ENCODE measurements around the gene FDXACB1.
"Not testable (repeated sequence)": the region's sequence is repeated elsewhere in the genome, so short reads cannot be mapped to it uniquely, and the experiment has no call there.

FDXACB1 gene

DNA sequence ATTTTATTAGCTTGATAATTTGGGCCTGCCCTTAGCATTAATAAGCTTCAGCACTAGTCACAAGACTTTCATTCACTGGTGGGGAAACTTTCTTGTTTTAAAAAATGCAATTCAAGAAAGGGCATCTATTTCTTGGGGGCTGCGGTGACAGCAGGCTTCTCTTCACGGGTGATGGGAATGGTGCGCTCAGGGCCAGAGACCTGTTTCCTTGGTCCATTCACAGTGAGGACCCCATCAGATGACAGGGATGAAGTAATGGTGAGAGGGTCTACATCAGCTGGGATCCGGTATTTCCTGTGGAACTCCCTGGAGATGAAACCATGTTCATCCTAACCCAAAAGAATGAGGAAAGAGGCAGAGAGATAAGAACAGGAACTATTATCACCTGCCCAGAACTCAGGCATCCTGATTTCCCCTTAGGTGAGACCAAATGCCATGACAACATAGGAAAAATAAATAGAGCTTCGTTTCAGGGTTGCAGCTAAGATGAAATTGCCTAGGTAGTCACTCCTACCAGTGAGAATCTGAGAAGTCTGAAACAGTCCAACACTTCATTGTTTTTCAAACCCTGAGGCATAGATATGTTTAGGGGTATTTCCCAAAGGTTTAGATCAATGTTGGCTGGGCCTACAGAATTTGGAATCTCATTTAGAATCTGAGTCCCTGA is 29.8 kb upstream of the FDXACB1 start:
- no peak overlapping the region for H3K27ac ChIP-seq (ENCODE audit: low read depth in 2 of 2, low read length in 2 of 2)

GRCh38 chr11:111906680-111907079 is 27.7 kb upstream of the FDXACB1 start:
- Histone ChIP-seq H3K4me3 (ENCODE audit: low read length in 2 of 2) (no peak overlapping the region), H3K27ac (ENCODE audit: low read depth in 2 of 2, low read length in 2 of 2) (no peak overlapping the region), H3K9me3 (ENCODE audit: control insufficient read depth in 2 of 2, low read length in 2 of 2) (no peaks in the 10 kb centered on the region), H3K9ac (ENCODE audit: low read depth in 1 of 2, low read length in 2 of 2) (no peak overlapping the region), H3K4me1 (ENCODE audit: control insufficient read depth in 2 of 2, insufficient read depth in 2 of 2, low read length in 2 of 2) (no peaks in the 10 kb centered on the region), H3K36me3 (ENCODE audit: control insufficient read depth in 2 of 2, insufficient read depth in 2 of 2, low read length in 2 of 2) (no peaks in the 10 kb centered on the region), H3K27me3 (ENCODE audit: control insufficient read depth in 2 of 2, insufficient read depth in 2 of 2, low read length in 2 of 2) (peaks cover 0 to 4% of the 10 kb centered on the region in 2 donors)

More for the DNA sequence above, 29.8 kb upstream of the FDXACB1 start:
- Histone ChIP-seq H3K4me1 (ENCODE audit: control insufficient read depth in 2 of 2, insufficient read depth in 2 of 2, low read length in 2 of 2) (peaks cover 0 to 2% of the 10 kb centered on the region in 2 donors), H3K9ac (ENCODE audit: low read depth in 1 of 2, low read length in 2 of 2) (no peak overlapping the region), H3K9me3 (ENCODE audit: control insufficient read depth in 2 of 2, low read length in 2 of 2) (no peaks in the 10 kb centered on the region), H3K4me3 (ENCODE audit: low read length in 2 of 2) (no peak overlapping the region), H3K27me3 (ENCODE audit: control insufficient read depth in 2 of 2, insufficient read depth in 2 of 2, low read length in 2 of 2) (peaks cover 0 to 4% of the 10 kb centered on the region in 2 donors), H3K36me3 (ENCODE audit: control insufficient read depth in 2 of 2, insufficient read depth in 2 of 2, low read length in 2 of 2) (no peaks in the 10 kb centered on the region)

DNA sequence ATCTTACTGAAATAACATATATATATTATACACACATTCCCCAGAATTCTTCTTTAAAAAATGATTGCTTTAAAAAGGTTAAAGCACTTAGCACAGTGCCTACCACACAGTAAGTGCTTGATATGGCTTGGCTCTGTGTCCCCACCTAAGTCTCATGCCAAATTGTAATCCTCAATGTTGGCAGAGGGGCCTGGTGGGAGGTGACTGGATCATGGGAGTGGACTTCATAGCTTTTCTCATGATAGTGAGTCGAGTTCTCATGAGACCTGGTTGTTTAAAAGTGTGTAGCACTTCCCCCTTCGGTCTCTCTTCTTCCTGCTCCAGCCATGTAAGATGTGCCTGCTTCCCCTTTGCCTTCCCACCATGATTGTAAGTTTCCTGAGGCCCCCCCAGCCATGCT is 26.4 kb upstream of the FDXACB1 start:
- Histone ChIP-seq H3K4me1 (ENCODE audit: control insufficient read depth in 2 of 2, insufficient read depth in 2 of 2, low read length in 2 of 2) (no peaks in the 10 kb centered on the region), H3K4me3 (ENCODE audit: low read length in 2 of 2) (no peak overlapping the region), H3K9me3 (ENCODE audit: control insufficient read depth in 2 of 2, low read length in 2 of 2) (no peaks in the 10 kb centered on the region), H3K36me3 (ENCODE audit: control insufficient read depth in 2 of 2, insufficient read depth in 2 of 2, low read length in 2 of 2) (no peaks in the 10 kb centered on the region), H3K9ac (ENCODE audit: low read depth in 1 of 2, low read length in 2 of 2) (no peak overlapping the region), H3K27me3 (ENCODE audit: control insufficient read depth in 2 of 2, insufficient read depth in 2 of 2, low read length in 2 of 2) (peaks cover 0 to 2% of the 10 kb centered on the region in 2 donors), H3K27ac (ENCODE audit: low read depth in 2 of 2, low read length in 2 of 2) (no peak overlapping the region)

GRCh38 chr11:111886844-111887243 is 7.9 kb upstream of the FDXACB1 start:
- H3K36me3 ChIP-seq (ENCODE audit: control insufficient read depth in 2 of 2, insufficient read depth in 2 of 2, low read length in 2 of 2), result no peaks in the 10 kb centered on the region
- no peak overlapping the region for H3K9ac ChIP-seq (ENCODE audit: low read depth in 1 of 2, low read length in 2 of 2)
- no peaks in the 10 kb centered on the region for H3K9me3 ChIP-seq (ENCODE audit: control insufficient read depth in 2 of 2, low read length in 2 of 2)
- no peaks in the 10 kb centered on the region for H3K27me3 ChIP-seq (ENCODE audit: control insufficient read depth in 2 of 2, insufficient read depth in 2 of 2, low read length in 2 of 2)
- H3K4me3 ChIP-seq (ENCODE audit: low read length in 2 of 2), result no peak overlapping the region
- no peaks in the 10 kb centered on the region for H3K4me1 ChIP-seq (ENCODE audit: control insufficient read depth in 2 of 2, insufficient read depth in 2 of 2, low read length in 2 of 2)
- no peak overlapping the region for H3K27ac ChIP-seq (ENCODE audit: low read depth in 2 of 2, low read length in 2 of 2)

DNA sequence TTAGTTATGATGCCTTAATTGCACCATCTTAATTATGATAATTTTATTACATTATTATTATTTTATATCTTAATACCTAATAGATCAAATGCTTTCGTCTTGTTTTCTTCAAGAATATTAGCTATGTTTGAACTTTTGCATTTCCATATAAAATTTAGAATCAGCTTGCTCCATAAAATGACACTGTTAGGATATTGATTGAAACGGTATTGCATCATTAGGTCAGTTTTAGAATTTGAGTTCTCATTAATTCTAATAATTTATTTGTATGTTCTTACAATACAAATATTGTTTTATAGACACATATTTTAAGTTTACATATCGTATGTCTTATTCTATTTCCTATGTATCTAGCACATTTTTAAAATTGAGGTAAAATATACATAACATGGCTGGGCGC is 7.1 kb upstream of the FDXACB1 start:
- H3K27ac ChIP-seq (ENCODE audit: low read depth in 2 of 2, low read length in 2 of 2), result no peak overlapping the region
- no peaks in the 10 kb centered on the region for H3K36me3 ChIP-seq (ENCODE audit: control insufficient read depth in 2 of 2, insufficient read depth in 2 of 2, low read length in 2 of 2)
- H3K9ac ChIP-seq (ENCODE audit: low read depth in 1 of 2, low read length in 2 of 2), result no peak overlapping the region
- no peak overlapping the region for H3K4me3 ChIP-seq (ENCODE audit: low read length in 2 of 2)
- no peaks in the 10 kb centered on the region for H3K4me1 ChIP-seq (ENCODE audit: control insufficient read depth in 2 of 2, insufficient read depth in 2 of 2, low read length in 2 of 2)
- H3K9me3 ChIP-seq (ENCODE audit: control insufficient read depth in 2 of 2, low read length in 2 of 2), result no peaks in the 10 kb centered on the region
- no peaks in the 10 kb centered on the region for H3K27me3 ChIP-seq (ENCODE audit: control insufficient read depth in 2 of 2, insufficient read depth in 2 of 2, low read length in 2 of 2)

GRCh38 chr11:111885053-111885452 is 6.1 kb upstream of the FDXACB1 start:
- H3K4me1 ChIP-seq (ENCODE audit: control insufficient read depth in 2 of 2, insufficient read depth in 2 of 2, low read length in 2 of 2); H3K4me3 ChIP-seq (ENCODE audit: low read length in 2 of 2); H3K27ac ChIP-seq (ENCODE audit: low read depth in 2 of 2, low read length in 2 of 2); H3K36me3 ChIP-seq (ENCODE audit: control insufficient read depth in 2 of 2, insufficient read depth in 2 of 2, low read length in 2 of 2); H3K9me3 ChIP-seq (ENCODE audit: control insufficient read depth in 2 of 2, low read length in 2 of 2); H3K27me3 ChIP-seq (ENCODE audit: control insufficient read depth in 2 of 2, insufficient read depth in 2 of 2, low read length in 2 of 2); H3K9ac ChIP-seq (ENCODE audit: low read depth in 1 of 2, low read length in 2 of 2): not testable (repeated sequence)

DNA sequence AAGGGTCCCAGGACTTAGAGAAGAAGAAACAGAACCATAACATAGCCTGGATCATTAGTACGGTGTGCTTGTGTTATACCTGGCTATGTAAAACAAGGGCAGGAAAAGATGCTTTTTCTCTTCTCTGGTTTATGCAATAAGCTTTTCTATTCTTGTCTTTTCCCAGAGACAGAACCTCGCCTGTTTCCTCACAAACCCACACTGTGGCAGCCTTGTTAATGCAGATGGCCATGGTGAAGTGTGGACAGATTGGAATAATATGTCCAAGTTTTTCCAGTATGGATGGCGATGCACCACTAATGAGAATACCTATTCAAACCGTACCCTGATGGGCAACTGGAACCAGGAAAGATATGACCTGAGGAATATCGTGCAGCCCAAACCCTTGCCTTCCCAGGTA is 3.2 kb upstream of the FDXACB1 start:
- H3K9me3 ChIP-seq (ENCODE audit: control insufficient read depth in 2 of 2, low read length in 2 of 2), result no peaks in the 10 kb centered on the region
- H3K27ac ChIP-seq (ENCODE audit: low read depth in 2 of 2, low read length in 2 of 2), result no peak overlapping the region
- no peaks in the 10 kb centered on the region for H3K36me3 ChIP-seq (ENCODE audit: control insufficient read depth in 2 of 2, insufficient read depth in 2 of 2, low read length in 2 of 2)
- no peaks in the 10 kb centered on the region for H3K27me3 ChIP-seq (ENCODE audit: control insufficient read depth in 2 of 2, insufficient read depth in 2 of 2, low read length in 2 of 2)
- H3K4me3 ChIP-seq (ENCODE audit: low read length in 2 of 2), result no peak overlapping the region
- H3K4me1 ChIP-seq (ENCODE audit: control insufficient read depth in 2 of 2, insufficient read depth in 2 of 2, low read length in 2 of 2), result peaks cover 7 to 10% of the 10 kb centered on the region in 2 donors
- no peak overlapping the region for H3K9ac ChIP-seq (ENCODE audit: low read depth in 1 of 2, low read length in 2 of 2)

GRCh38 chr11:111879637-111879960 is 634 bp upstream of the FDXACB1 start:
- Histone ChIP-seq H3K4me3 (ENCODE audit: low read length in 2 of 2) (peak overlapping the region; percentile 88 to 98), H3K4me1 (ENCODE audit: control insufficient read depth in 2 of 2, insufficient read depth in 2 of 2, low read length in 2 of 2) (peaks cover 7 to 10% of the 10 kb centered on the region in 2 donors), H3K27me3 (ENCODE audit: control insufficient read depth in 2 of 2, insufficient read depth in 2 of 2, low read length in 2 of 2) (no peaks in the 10 kb centered on the region), H3K9me3 (ENCODE audit: control insufficient read depth in 2 of 2, low read length in 2 of 2) (no peaks in the 10 kb centered on the region), H3K36me3 (ENCODE audit: control insufficient read depth in 2 of 2, insufficient read depth in 2 of 2, low read length in 2 of 2) (peaks cover 0 to 3% of the 10 kb centered on the region in 2 donors), H3K9ac (ENCODE audit: low read depth in 1 of 2, low read length in 2 of 2) (peak overlapping the region; percentile 77 to 82), H3K27ac (ENCODE audit: low read depth in 2 of 2, low read length in 2 of 2) (peak overlapping the region; percentile 94 to 99)

- peak overlapping the region; percentile 94 to 99 for H3K27ac ChIP-seq (ENCODE audit: low read depth in 2 of 2, low read length in 2 of 2)
- H3K4me1 ChIP-seq (ENCODE audit: control insufficient read depth in 2 of 2, insufficient read depth in 2 of 2, low read length in 2 of 2), result peaks cover 7 to 10% of the 10 kb centered on the region in 2 donors
- no peaks in the 10 kb centered on the region for H3K9me3 ChIP-seq (ENCODE audit: control insufficient read depth in 2 of 2, low read length in 2 of 2)
- H3K9ac ChIP-seq (ENCODE audit: low read depth in 1 of 2, low read length in 2 of 2), result peak overlapping the region; percentile 77 to 82
- H3K36me3 ChIP-seq (ENCODE audit: control insufficient read depth in 2 of 2, insufficient read depth in 2 of 2, low read length in 2 of 2), result peaks cover 0 to 3% of the 10 kb centered on the region in 2 donors
- no peaks in the 10 kb centered on the region for H3K27me3 ChIP-seq (ENCODE audit: control insufficient read depth in 2 of 2, insufficient read depth in 2 of 2, low read length in 2 of 2)
- peak overlapping the region; percentile 88 to 98 for H3K4me3 ChIP-seq (ENCODE audit: low read length in 2 of 2)
Observed at GRCh38 chr11:111878385-111878848, 548 bp downstream of the FDXACB1 start.

DNA sequence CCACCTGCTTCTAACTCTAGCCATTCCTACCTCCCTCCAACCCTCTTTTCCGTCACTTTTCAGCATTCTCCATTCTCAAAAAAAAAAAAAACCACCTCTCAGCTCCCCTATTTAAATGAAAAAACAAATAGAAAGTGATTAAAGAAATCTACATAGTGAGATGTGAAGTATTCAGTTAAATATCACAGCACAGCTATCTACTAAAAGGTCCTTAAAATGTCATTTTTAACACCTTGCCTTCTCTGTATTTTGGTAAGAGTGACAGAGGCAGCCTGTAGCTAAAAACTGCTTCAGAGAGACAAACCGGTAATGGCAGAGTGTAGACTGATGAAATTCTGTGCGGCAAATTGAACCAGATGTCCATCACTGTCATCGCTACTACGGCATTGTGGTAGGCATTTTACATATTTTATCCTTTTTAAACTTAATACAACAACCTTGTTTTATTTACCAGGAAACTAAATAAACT is 7.2 kb downstream of the FDXACB1 start:
- no peaks in the 10 kb centered on the region for H3K27me3 ChIP-seq (ENCODE audit: control insufficient read depth in 2 of 2, insufficient read depth in 2 of 2, low read length in 2 of 2)
- H3K27ac ChIP-seq (ENCODE audit: low read depth in 2 of 2, low read length in 2 of 2), result peak overlapping the region; percentile 82 to 90
- peak overlapping the region; percentile 85 to 89 for H3K9ac ChIP-seq (ENCODE audit: low read depth in 1 of 2, low read length in 2 of 2)
- peaks cover 3 to 12% of the 10 kb centered on the region in 2 donors for H3K36me3 ChIP-seq (ENCODE audit: control insufficient read depth in 2 of 2, insufficient read depth in 2 of 2, low read length in 2 of 2)
- peak overlapping the region; percentile 94 to 97 for H3K4me3 ChIP-seq (ENCODE audit: low read length in 2 of 2)
- peaks cover 10 to 14% of the 10 kb centered on the region in 2 donors for H3K4me1 ChIP-seq (ENCODE audit: control insufficient read depth in 2 of 2, insufficient read depth in 2 of 2, low read length in 2 of 2)
- H3K9me3 ChIP-seq (ENCODE audit: control insufficient read depth in 2 of 2, low read length in 2 of 2), result no peaks in the 10 kb centered on the region

All from mucosa of rectum (tissue), 2 donors.